SK-N-MC (cell line): ENCODE data around the gene SDK2.

ENCODE experiments used
- EZH2 ChIP-seq: fragments of 200-600 bp; sonication (generic); IDR thresholded peaks from one replicate; pipeline ENCODE4 v1.6.1; 2017; ENCODE audit warnings: antibody characterized with exemption
- POLR2AphosphoS5 ChIP-seq: IDR thresholded peaks from 2 replicates; pipeline ENCODE4 v1.6.1; 2012; ENCODE audit warnings: mild to moderate bottlenecking, low read depth, low read length, borderline replicate concordance

GRCh38 chr17:73415782-73416181, 228.5 kb downstream of the SDK2 start:
- no peak for TF ChIP-seq EZH2
- TF ChIP-seq POLR2AphosphoS5, result no peak
